Muscle layer of duodenum (tissue), 2 donors: ENCODE data around the gene CD300C.

Source experiments
- H3K27ac ChIP-seq: one replicate; pipeline ENCODE4 v1.7.0; 2013; ENCODE audit warnings: mild to moderate bottlenecking, low read length
- H3K27me3 ChIP-seq: one replicate; pipeline ENCODE4 v1.7.0; 2013; ENCODE audit warnings: low read depth, mild to moderate bottlenecking, control low read depth, low read length
- H3K36me3 ChIP-seq, 2 donors: one replicate each; pipeline ENCODE4 v1.7.0; 2013; ENCODE audit warnings: low read length in 2 of 2, control low read depth in 1 of 2, mild to moderate bottlenecking in 1 of 2; ENCODE audit not compliant: insufficient read depth in 2 of 2, control insufficient read depth in 1 of 2
- H3K4me1 ChIP-seq, 2 donors: one replicate each; pipeline ENCODE4 v1.7.0; 2013; ENCODE audit warnings: low read length in 2 of 2, mild to moderate bottlenecking in 2 of 2, control low read depth in 1 of 2, moderate library complexity in 1 of 2; ENCODE audit not compliant: insufficient read depth in 2 of 2, control insufficient read depth in 1 of 2
- H3K4me3 ChIP-seq, 2 donors: one replicate each; pipeline ENCODE4 v1.7.0; 2013; ENCODE audit warnings: low read length in 2 of 2, low read depth in 1 of 2, mild to moderate bottlenecking in 1 of 2
- H3K9me3 ChIP-seq, 2 donors: one replicate each; pipeline ENCODE4 v1.7.0; 2013; ENCODE audit warnings: low read length in 2 of 2, control low read depth in 1 of 2, mild to moderate bottlenecking in 1 of 2; ENCODE audit not compliant: control insufficient read depth in 1 of 2
- donor health status: healthy.

CD300C gene

DNA sequence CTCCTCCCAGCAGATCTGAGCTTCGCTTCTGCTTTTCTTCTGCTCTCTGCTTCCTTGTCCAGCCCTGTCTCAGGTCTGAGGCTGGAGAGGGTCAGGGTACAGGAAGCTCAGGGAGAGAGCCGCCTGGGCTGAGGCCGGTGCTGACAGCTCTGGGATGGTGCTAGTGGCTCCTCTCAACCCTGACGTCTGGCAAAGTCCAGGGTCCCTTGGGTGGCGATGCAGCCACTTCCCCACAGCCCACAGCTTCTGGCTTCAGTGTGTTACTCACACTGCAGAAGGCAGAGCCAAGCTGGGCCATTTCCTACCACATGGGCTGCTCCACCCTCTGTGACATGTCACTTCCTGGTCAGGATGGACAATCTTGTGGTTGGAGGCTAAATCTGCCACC is at the start of gene CD300C:
Gene CD300C (minus strand): TSS at position 273 of the 388 bp plus-strand sequence. CDS start 333 bp downstream, outside the sequence.
- no peaks in the 10 kb centered on the region for H3K27me3 ChIP-seq
- H3K27ac ChIP-seq = no peak within 1 kb of the TSS
- peak within 1 kb of the TSS in 1 of 2 donors; percentile 30 for H3K4me3 ChIP-seq

DNA sequence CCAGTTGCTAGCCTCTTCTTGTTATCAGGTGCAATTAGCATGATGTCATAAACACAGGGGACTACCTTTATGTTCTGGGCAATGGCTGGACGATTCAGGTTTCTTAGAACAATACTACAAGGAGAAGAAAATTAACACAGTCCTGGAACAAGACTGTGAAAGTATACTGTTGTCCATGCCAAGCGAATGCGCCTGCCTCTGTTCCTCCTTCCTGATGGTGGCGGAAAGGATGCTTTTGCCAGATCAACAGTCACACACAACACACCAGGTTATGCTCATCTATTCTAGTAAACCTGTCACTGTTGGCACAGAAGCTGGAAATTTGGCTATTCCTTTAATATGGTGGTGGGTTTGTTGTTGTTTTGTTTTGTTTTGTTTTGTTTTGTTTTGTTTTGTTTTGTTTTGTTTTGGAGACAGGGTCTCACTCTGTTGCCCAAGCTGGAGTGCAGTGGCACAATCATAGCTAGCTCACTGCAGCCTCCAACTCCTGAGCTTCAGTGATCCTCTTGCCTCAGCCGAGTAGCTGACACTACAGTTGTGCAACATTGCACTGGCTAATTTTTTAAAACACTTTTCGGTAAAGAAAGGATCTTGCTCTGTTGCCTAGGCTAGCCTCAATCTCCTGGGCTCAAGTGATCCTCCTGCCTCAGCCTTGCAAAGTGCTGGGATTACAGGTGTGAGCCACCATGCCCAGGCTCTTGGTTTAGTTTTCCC is 49.3 kb upstream of the CD300C start:
- Histone ChIP-seq H3K4me1 (no peaks in the 10 kb centered on the region), H3K36me3 (no peaks in the 10 kb centered on the region), H3K27me3 (no peaks in the 10 kb centered on the region), H3K27ac (no peak overlapping the region), H3K4me3 (no peak overlapping the region), H3K9me3 (no peaks in the 10 kb centered on the region)

More for the DNA sequence above, at the start of gene CD300C:
- H3K9me3 ChIP-seq = no peaks in the 10 kb centered on the region
- H3K36me3 ChIP-seq = no peaks in the 10 kb centered on the region
- H3K4me1 ChIP-seq = no peaks in the 10 kb centered on the region

DNA sequence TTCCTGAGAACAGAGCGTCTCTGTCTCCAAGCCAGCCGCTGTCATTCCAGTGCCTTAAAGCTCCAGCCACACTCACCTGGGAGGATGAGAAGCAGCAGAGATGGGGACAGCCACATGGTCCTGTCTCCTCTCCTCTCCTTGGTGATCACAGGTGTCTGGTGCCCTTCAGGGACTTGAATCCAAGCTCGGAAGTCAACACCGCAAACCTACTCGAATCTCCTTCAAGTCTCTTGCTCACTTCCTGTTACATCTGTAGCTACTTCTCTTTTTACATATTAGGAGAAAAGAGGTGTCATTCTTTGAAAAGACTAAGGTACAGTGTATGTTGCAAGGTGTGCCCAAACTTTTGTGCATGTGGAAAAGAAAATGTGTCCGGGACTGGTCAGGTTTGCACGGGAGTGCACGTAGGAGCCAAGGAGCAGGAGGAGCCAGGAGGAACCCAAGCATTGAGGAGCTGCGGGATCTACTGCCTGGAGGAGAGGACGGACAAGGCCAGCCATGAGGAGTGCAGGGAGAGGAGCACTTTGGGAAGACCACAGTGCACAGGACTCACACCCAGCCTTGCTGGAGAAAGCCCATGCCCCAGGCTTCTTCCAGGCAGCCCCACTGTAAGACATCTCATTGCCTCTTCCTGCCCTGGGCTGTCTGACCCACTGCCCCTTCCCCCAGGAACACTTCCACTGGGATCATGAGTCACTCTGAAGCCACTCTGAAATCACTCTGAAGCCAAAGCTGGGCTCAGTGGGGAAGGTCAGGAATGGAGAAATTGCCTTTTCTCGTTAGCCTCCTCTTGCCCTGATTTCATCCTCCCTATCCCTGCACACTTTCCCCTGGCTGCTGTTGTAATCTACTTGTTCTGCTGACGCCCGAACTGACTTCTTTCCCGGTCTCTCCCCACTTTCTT is 46.4 kb upstream of the CD300C start, which contains the start of gene CD300LD:
Gene CD300LD (minus strand): TSS at position 197 of the 904 bp plus-strand sequence. CDS start 81 bp downstream, at position 116.
- Histone ChIP-seq H3K27me3 (no peaks in the 10 kb centered on the region), H3K9me3 (no peaks in the 10 kb centered on the region), H3K4me1 (no peaks in the 10 kb centered on the region), H3K36me3 (no peaks in the 10 kb centered on the region), H3K27ac (no peak within 1 kb of the TSS), H3K4me3 (no peak within 1 kb of the TSS)

GRCh38 chr17:74591503-74591902 is 45.6 kb upstream of the CD300C start:
- Histone ChIP-seq H3K4me1 (no peaks in the 10 kb centered on the region), H3K4me3 (no peak overlapping the region), H3K27me3 (no peaks in the 10 kb centered on the region), H3K9me3 (no peaks in the 10 kb centered on the region), H3K36me3 (no peaks in the 10 kb centered on the region), H3K27ac (no peak overlapping the region)

- H3K27me3 ChIP-seq = no peaks in the 10 kb centered on the region
- no peak overlapping the region for H3K27ac ChIP-seq
- H3K9me3 ChIP-seq = peaks cover 0 to 3% of the 10 kb centered on the region in 2 donors
- no peaks in the 10 kb centered on the region for H3K36me3 ChIP-seq
- H3K4me1 ChIP-seq = no peaks in the 10 kb centered on the region
- H3K4me3 ChIP-seq = no peak overlapping the region
Observed at GRCh38 chr17:74585711-74586110, 39.8 kb upstream of the CD300C start.

DNA sequence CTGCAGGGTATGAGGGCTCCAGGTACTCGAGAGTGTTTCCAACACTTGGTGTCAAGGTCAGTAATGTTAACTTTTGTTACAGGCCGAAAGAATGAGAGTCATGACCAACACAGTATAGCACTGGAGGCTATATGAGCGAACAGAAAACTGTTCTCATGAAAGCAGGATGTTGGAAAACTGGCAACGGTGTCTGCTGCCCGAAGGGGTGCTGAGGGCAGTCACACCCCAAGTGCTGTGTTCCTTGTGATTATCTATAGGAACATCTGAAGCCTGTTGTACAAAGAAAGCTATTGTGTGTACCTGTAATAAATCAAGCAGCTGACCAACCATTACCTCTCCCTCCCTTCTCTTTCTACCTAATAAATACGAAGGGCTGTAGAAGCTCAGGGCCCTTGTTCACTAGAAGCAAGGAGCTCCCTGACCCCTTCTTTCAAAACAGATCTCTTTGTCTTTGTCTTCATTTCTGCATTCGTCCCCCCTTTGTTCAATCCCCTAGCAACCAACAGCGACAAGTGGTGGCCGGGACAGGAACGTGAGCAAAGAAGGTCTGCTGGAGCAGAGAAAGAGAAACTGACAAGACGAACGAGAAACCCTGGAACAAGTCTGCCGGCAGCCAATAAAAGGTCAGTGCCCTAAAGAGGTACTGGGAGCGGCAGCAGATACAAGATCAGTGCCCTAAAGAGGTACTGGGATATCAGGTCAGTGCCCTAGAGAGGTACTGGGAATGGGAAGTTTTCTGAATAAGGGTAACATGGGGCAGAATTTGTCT is 38.6 kb upstream of the CD300C start:
- Histone ChIP-seq H3K9me3 (peaks cover 0 to 3% of the 10 kb centered on the region in 2 donors), H3K4me1 (no peaks in the 10 kb centered on the region), H3K27ac (no peak overlapping the region)

DNA sequence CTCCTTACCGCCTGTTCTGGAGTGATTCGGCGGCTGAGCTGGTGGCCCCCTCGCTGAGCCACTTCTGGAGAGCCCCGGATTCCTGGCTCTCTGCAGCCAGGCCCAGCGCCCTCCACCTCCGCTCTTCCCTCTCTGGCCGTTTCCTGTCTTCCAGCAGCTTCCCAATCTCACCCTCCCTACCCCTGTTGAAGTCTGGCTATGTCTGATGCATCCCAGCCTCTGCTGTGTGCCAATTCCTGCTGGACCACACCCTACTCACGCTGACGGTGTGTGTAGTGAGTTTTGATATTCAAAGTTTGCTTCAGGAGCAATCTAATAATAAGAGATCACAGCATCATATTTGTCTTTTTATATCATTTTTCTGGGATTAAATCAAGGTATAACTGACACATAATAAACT is 36.7 kb upstream of the CD300C start:
- H3K9me3 ChIP-seq = peaks cover 0 to 3% of the 10 kb centered on the region in 2 donors
- no peaks in the 10 kb centered on the region for H3K36me3 ChIP-seq
- H3K4me3 ChIP-seq = no peak overlapping the region
- no peaks in the 10 kb centered on the region for H3K4me1 ChIP-seq
- no peak overlapping the region for H3K27ac ChIP-seq
- H3K27me3 ChIP-seq = no peaks in the 10 kb centered on the region

More for the DNA sequence above, 38.6 kb upstream of the CD300C start:
- no peaks in the 10 kb centered on the region for H3K36me3 ChIP-seq
- no peaks in the 10 kb centered on the region for H3K27me3 ChIP-seq
- no peak overlapping the region for H3K4me3 ChIP-seq

DNA sequence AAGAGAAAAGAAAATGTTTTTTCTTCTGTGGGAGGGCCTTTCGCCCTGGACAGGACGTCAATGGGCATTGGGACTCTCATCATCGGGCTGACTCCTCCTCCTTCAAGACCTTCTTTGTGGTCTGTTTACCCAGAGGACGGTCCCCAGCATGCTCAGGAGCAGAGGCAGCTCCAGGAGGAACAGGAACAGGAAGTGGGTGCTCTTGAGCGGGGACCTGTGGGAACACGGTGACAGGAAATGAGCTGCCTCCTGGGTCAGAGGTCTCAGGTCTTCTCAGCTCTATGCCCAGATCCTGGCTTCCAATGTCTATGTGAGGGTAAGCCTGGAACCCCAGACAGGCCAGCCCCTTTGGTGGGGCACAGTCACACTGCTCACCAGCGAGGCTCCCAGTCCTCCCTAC is 34.0 kb upstream of the CD300C start:
- no peaks in the 10 kb centered on the region for H3K4me1 ChIP-seq
- H3K4me3 ChIP-seq = no peak overlapping the region
- peaks cover 0 to 3% of the 10 kb centered on the region in 2 donors for H3K9me3 ChIP-seq
- no peaks in the 10 kb centered on the region for H3K27me3 ChIP-seq
- no peak overlapping the region for H3K27ac ChIP-seq
- no peaks in the 10 kb centered on the region for H3K36me3 ChIP-seq

- Histone ChIP-seq H3K27ac (no peak overlapping the region), H3K4me3 (no peak overlapping the region), H3K4me1 (no peaks in the 10 kb centered on the region), H3K36me3 (no peaks in the 10 kb centered on the region), H3K9me3 (peaks cover 0 to 3% of the 10 kb centered on the region in 2 donors), H3K27me3 (no peaks in the 10 kb centered on the region)
Observed at GRCh38 chr17:74578979-74579378, 33.1 kb upstream of the CD300C start.

DNA sequence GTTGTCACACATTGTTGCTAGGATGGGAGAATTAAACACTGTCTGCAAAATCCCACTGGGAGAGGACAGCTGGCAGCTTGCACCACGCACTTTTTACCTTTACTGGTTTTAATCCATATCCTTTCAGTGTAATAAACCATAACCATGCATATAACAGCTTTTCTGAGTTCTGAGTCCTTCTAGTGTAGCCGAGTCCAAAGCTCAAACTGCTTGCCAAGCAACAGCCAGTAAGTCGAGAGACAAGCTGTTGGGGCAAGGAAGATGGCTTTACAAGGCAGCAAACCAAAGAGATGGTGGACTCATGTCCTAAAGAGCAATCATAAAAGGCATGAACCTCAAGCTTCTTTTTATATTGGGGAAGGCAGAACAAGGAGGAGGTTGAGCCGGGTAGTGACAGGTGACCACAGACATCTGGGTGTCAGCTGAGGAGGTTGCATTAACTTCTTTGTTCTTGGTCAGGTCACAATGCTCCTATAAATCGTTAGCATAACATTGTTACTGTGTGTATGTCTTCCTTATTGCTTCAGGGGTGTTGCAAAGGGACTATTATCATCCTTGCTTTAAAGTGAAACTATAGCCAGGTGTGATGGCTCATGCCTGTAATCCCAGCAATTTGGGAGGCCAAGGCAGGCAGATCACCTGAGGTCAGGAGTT is 28.7 kb upstream of the CD300C start:
- Histone ChIP-seq H3K36me3 (no peaks in the 10 kb centered on the region), H3K4me1 (no peaks in the 10 kb centered on the region), H3K4me3 (no peak overlapping the region), H3K9me3 (no peaks in the 10 kb centered on the region), H3K27me3 (no peaks in the 10 kb centered on the region), H3K27ac (no peak overlapping the region)
